ENCODE results near the gene HASPIN. TPM values are rescaled to one million over a fixed set of nuclear protein-coding genes. Genes with fewer than 3 reads are reported as not detected.

Gene HASPIN
- total RNA-seq: 10 to 100 TPM in 1 of 5 experiments, under 1 TPM in 4; 0.32 to 18.5 (median 0.35) TPM
- polyA plus RNA-seq: under 1 TPM in 1 of 2 donors, not detected in 1; 0.28 TPM
- total RNA-seq: 0.81 reads per million

DNA sequence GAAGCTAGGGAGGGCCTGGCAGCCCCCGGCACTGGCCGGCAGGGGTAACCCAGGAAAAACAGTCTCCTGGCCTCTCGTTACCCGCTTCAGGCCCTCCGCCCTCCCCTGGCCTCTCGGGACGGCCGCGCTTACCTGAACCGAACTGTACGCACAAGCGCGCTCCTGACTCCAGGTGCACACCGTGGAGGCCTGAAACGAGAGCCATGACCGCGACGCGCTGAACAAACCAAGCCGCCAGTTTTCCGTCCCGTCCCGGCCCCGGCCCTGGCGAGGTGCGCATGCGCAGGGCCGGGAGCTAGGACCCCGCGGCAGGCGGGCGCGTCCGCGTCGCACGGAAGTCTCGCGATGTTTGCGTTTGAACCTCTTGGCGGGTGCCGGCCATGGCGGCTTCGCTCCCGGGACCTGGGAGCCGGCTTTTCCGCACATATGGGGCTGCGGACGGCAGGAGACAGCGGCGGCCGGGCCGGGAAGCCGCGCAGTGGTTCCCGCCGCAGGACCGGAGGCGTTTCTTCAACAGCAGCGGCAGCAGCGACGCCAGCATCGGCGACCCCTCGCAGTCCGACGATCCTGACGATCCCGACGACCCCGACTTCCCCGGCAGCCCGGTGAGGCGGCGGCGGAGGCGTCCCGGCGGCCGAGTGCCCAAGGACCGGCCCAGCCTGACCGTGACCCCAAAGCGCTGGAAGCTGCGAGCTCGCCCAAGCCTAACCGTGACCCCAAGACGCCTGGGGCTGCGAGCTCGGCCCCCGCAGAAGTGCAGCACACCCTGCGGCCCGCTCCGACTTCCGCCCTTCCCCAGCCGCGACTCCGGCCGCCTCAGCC is at the start of gene HASPIN:
Gene HASPIN, plus strand, starts transcription at position 348 of the 822 bp plus-strand sequence. Its CDS starts 33 bp downstream, at position 381.
- H3K4me1 ChIP-seq (ENCODE audit: control insufficient read depth in 2 of 2, insufficient read depth in 2 of 2, low read length in 2 of 2): peaks cover 7 to 24% of the 10 kb centered on the region in 2 donors
- peaks cover 0 to 5% (median 0%) of the 10 kb centered on the region in 11 donors for H3K9me3 Mint-ChIP-seq
- DNase-seq: peak; percentile 85 to 97 (median 92)

DNA sequence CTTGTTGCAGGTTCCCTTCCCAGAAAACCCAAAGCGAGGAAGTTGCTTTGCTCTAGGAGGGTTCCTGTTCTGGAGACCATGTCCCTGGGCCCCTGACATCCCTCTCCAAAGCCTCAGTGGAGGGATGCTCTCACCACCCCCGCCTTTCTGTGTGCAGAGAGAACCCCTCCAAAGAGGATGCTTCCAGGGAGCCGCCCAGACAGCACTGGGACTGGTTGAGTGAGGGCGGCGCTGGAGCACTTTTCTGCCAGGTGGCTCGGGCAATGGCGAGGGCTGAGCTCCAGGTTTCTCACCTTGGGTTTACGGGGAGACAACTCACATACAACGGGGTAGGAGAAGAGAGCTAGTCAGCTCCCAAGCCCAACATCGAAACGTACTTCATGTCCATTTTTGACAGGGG is 47.8 kb upstream of the HASPIN start:
- Histone ChIP-seq H3K36me3 (ENCODE audit: control insufficient read depth in 2 of 3, insufficient read depth in 3 of 3, low read length in 3 of 3) (peaks cover 0 to 33% (median 0%) of the 10 kb centered on the region in 3 experiments), H3K4me3 (ENCODE audit: low read length) (no peak overlapping the region), H3K9me3 (ENCODE audit: control insufficient read depth in 2 of 3, low read length in 3 of 3) (no peaks in the 10 kb centered on the region), H3K27ac (ENCODE audit: low read depth, low read length) (no peak overlapping the region), H3K27me3 (ENCODE audit: control insufficient read depth in 2 of 2, insufficient read depth in 2 of 2, low read length in 2 of 2) (no peaks in the 10 kb centered on the region), H3K4me1 (ENCODE audit: control insufficient read depth in 2 of 2, insufficient read depth in 2 of 2, low read length in 2 of 2) (no peaks in the 10 kb centered on the region)
- DNase-seq (no peak), ATAC-seq (no peak)
- ChIA-PET POLR2A (no interaction called here), CTCF (interaction anchor here (1.5 kb wide), 1 partner anchor 152 kb away, joined by 5 read pairs; no protein-coding TSS in a partner anchor)
- peaks cover 0 to 2% (median 0%) of the 10 kb centered on the region in 11 donors for H3K9me3 Mint-ChIP-seq
- peaks cover 0 to 14% (median 0%) of the 10 kb centered on the region in 5 donors for H3K36me3 Mint-ChIP-seq
- intact Hi-C loops (cut with micrococcal nuclease): no loop called here
- peaks cover 3 to 13% (median 5%) of the 10 kb centered on the region in 7 donors for H3K4me1 Mint-ChIP-seq
- H3K27ac Mint-ChIP-seq: peak overlapping the region in 2 of 9 donors; percentile 34 to 48
- no peaks in the 10 kb centered on the region for H3K27me3 Mint-ChIP-seq
- H3K4me3 Mint-ChIP-seq: no peak overlapping the region

More for the DNA sequence above, at the start of gene HASPIN:
- Mint-ChIP-seq H3K36me3 (peaks cover 0 to 45% (median 0%) of the 10 kb centered on the region in 5 donors), H3K4me1 (peaks cover 21 to 55% (median 39%) of the 10 kb centered on the region in 7 donors), H3K27me3 (no peaks in the 10 kb centered on the region), H3K27ac (peak within 1 kb of the TSS; percentile 65 to 94 (median 86)), H3K4me3 (peak within 1 kb of the TSS; percentile 84 to 95 (median 92))
- Histone ChIP-seq H3K27ac (ENCODE audit: low read depth, low read length) (peak within 1 kb of the TSS; percentile 83), H3K36me3 (ENCODE audit: control insufficient read depth in 2 of 3, insufficient read depth in 3 of 3, low read length in 3 of 3) (peaks cover 0 to 3% (median 0%) of the 10 kb centered on the region in 3 experiments), H3K9me3 (ENCODE audit: control insufficient read depth in 2 of 3, low read length in 3 of 3) (no peaks in the 10 kb centered on the region), H3K27me3 (ENCODE audit: control insufficient read depth in 2 of 2, insufficient read depth in 2 of 2, low read length in 2 of 2) (no peaks in the 10 kb centered on the region), H3K4me3 (ENCODE audit: low read length) (peak within 1 kb of the TSS; percentile 77)
- POLR2A ChIA-PET: interaction anchor here (0.6 to 2.6 kb wide), 11 partner anchors 12 to 123 kb away, joined by 3 to 21 read pairs (median 3); partner anchors contain the start of genes NCBP3 and P2RX5
- intact Hi-C loops (cut with micrococcal nuclease): loop anchor here (1.0 to 10.0 kb wide), 11 partner anchors 12 to 1013 kb away; partner anchors contain the start of genes EMC6 (in 2 of the 2), TAX1BP3 (in 2 of the 2), UBE2G1 (in 2 of the 2) and CLUH (in 1 of the 2)
- peak; percentile 92 for ATAC-seq
- CTCF ChIA-PET: interaction anchor here (1.1 to 1.5 kb wide), 3 partner anchors 15 to 87 kb away, joined by 4 read pairs; partner anchors contain the start of genes CTNS and P2RX5

DNA sequence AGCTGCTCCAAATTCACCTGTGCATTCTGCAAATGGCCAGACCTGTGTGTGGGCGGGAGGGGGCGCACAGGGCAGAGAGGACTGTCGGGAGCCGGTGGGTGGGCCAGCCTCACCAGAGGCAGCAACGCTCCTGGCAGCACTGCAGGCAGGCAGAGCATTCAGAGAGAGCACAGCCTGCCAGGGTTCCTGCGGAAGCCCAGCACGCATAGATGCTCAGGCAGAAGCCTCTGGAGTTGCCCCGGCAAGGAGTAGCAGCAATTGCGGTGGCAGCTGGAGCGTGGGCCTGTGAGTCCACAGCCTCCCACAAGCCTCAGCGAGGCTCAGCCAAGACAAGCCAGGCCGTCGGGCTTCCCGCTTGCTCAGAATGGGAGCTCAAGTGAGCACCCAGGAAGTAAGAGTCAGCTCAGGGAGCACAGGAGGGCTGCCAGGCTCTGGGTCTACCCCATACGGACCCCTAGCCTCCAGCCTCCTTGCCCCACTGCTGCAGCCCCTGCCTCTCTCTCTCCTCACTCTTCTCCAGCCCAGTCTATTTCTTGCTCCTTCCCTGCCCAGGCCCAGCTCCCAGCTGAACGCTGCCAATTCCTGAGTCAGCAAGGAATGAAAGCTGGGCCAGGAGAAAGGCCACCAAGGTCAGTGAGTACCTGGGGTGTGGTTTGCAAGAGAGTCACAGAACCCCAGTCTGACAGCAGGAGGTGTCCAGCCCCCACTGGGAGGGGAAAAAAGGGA is 45.4 kb upstream of the HASPIN start:
- Histone ChIP-seq H3K27me3 (ENCODE audit: control insufficient read depth in 2 of 2, insufficient read depth in 2 of 2, low read length in 2 of 2) (no peaks in the 10 kb centered on the region), H3K4me1 (ENCODE audit: control insufficient read depth in 2 of 2, insufficient read depth in 2 of 2, low read length in 2 of 2) (peaks cover 3 to 6% of the 10 kb centered on the region in 2 donors), H3K4me3 (ENCODE audit: low read length) (no peak overlapping the region), H3K27ac (ENCODE audit: low read depth, low read length) (no peak overlapping the region), H3K36me3 (ENCODE audit: control insufficient read depth in 2 of 3, insufficient read depth in 3 of 3, low read length in 3 of 3) (peaks cover 0 to 29% (median 0%) of the 10 kb centered on the region in 3 experiments), H3K9me3 (ENCODE audit: control insufficient read depth in 2 of 3, low read length in 3 of 3) (no peaks in the 10 kb centered on the region)
- Mint-ChIP-seq H3K4me1 (peaks cover 0 to 22% (median 5%) of the 10 kb centered on the region in 7 donors), H3K36me3 (peaks cover 0 to 23% (median 0%) of the 10 kb centered on the region in 5 donors), H3K4me3 (no peak overlapping the region), H3K9me3 (no peaks in the 10 kb centered on the region), H3K27ac (peak overlapping the region in 1 of 9 donors; percentile 49), H3K27me3 (no peaks in the 10 kb centered on the region)
- ChIA-PET CTCF (no interaction called here), POLR2A (interaction anchor here (0.7 to 0.8 kb wide), 2 partner anchors 9 to 168 kb away, joined by 3 to 5 read pairs; partner anchors contain the start of genes EMC6 and NCBP3)
- DNase-seq (peak in 1 of 9 donors; percentile 6), ATAC-seq (no peak)
- intact Hi-C loops (cut with micrococcal nuclease): no loop called here

DNA sequence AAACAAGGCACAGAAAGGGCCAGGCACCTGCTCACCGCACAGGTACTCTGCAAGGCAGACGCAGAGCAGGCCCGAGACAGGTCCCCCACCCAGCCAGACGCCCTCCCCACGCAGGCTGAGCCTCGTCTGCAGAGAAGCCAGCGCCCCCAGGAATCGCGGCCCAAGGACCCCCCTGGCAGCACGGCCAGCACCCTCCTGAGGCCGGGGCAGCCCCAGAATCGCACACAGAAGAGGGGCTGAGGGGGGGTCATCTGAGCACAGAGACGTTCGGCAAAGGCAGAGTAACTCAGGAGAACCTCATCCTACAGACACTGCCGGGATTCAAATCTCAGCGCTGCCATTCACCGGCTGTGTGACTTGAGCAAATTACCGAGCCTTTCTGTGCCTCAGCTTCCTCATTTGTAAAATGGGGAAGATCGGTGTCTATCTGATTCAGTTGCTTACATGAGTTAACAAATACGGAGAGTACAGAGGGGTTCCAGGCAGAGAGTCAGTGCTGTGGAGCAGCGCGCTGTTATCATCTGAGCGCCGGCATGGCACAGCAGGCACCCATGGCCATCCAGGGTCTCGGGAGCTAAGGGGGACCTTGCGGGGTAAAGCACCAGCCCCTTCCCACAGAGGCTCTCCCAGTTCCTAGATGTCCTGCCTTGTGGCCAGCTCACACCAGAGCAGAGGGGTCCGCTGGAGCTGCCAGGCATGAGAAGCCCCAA is 44.7 kb upstream of the HASPIN start:
- Mint-ChIP-seq H3K27ac (no peak overlapping the region), H3K4me1 (peaks cover 0 to 25% (median 6%) of the 10 kb centered on the region in 7 donors), H3K9me3 (no peaks in the 10 kb centered on the region), H3K4me3 (no peak overlapping the region), H3K36me3 (peaks cover 0 to 25% (median 0%) of the 10 kb centered on the region in 5 donors), H3K27me3 (no peaks in the 10 kb centered on the region)
- H3K9me3 ChIP-seq (ENCODE audit: control insufficient read depth in 2 of 3, low read length in 3 of 3): no peaks in the 10 kb centered on the region
- H3K27ac ChIP-seq (ENCODE audit: low read depth, low read length): no peak overlapping the region
- ATAC-seq (no peak), DNase-seq (peak in 1 of 9 donors; percentile 4)
- H3K4me3 ChIP-seq (ENCODE audit: low read length): no peak overlapping the region
- intact Hi-C loops (cut with micrococcal nuclease): no loop called here
- POLR2A ChIA-PET: interaction anchor here (0.8 kb wide), 1 partner anchor 10 kb away, joined by 3 read pairs; the partner anchor contains the start of gene EMC6
- H3K27me3 ChIP-seq (ENCODE audit: control insufficient read depth in 2 of 2, insufficient read depth in 2 of 2, low read length in 2 of 2): no peaks in the 10 kb centered on the region
- peaks cover 4 to 7% of the 10 kb centered on the region in 2 donors for H3K4me1 ChIP-seq (ENCODE audit: control insufficient read depth in 2 of 2, insufficient read depth in 2 of 2, low read length in 2 of 2)
- CTCF ChIA-PET: no interaction called here
- peaks cover 0 to 29% (median 0%) of the 10 kb centered on the region in 3 experiments for H3K36me3 ChIP-seq (ENCODE audit: control insufficient read depth in 2 of 3, insufficient read depth in 3 of 3, low read length in 3 of 3)

DNA sequence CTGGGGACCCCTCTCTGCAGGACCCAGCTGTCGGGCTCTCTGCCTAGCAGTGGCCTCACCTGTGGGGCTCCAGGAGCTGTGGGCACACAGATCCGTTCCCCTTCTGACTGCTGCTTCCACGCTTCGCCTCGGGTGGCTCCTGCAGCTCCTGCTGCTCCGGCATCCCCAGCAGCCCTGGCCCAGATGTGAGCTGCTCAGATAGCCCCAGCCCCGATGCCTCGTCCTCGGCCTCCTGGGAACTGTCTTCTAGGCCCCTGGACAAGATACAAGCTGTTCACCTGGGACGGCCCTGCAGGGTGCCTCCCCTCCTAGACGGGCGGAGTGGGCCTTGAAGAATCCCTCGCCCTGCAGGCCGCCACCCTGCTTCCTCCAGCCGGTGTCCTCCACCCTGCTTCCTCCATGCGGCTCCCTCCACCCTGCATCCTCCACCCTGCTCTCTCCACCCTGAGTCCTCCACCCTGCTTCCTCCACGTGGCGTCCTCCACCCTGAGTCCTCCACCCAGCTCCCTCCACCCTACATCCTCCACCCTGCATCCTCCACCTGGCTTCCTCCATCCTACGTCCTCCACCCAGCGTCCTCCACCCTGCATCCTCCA is 44.1 kb upstream of the HASPIN start:
- POLR2A ChIA-PET: interaction anchor here (0.5 kb wide), 1 partner anchor 60 kb away, joined by 3 read pairs; no protein-coding TSS in a partner anchor
- peak in 1 of 9 donors; percentile 1 for DNase-seq

More for the DNA sequence above, 44.1 kb upstream of the HASPIN start:
- peaks cover 0 to 29% (median 0%) of the 10 kb centered on the region in 3 experiments for H3K36me3 ChIP-seq (ENCODE audit: control insufficient read depth in 2 of 3, insufficient read depth in 3 of 3, low read length in 3 of 3)
- no peaks in the 10 kb centered on the region for H3K9me3 Mint-ChIP-seq
- no peak for ATAC-seq
- no peak overlapping the region for H3K27ac ChIP-seq (ENCODE audit: low read depth, low read length)
- no peaks in the 10 kb centered on the region for H3K27me3 ChIP-seq (ENCODE audit: control insufficient read depth in 2 of 2, insufficient read depth in 2 of 2, low read length in 2 of 2)
- CTCF ChIA-PET: no interaction called here
- no peaks in the 10 kb centered on the region for H3K27me3 Mint-ChIP-seq
- peaks cover 0 to 25% (median 0%) of the 10 kb centered on the region in 5 donors for H3K36me3 Mint-ChIP-seq
- peaks cover 4 to 7% of the 10 kb centered on the region in 2 donors for H3K4me1 ChIP-seq (ENCODE audit: control insufficient read depth in 2 of 2, insufficient read depth in 2 of 2, low read length in 2 of 2)
- intact Hi-C loops (cut with micrococcal nuclease): no loop called here
- peak overlapping the region in 1 of 10 donors; percentile 53 for H3K4me3 Mint-ChIP-seq
- H3K27ac Mint-ChIP-seq: peak overlapping the region in 3 of 9 donors; percentile 38 to 61 (median 59)
- no peaks in the 10 kb centered on the region for H3K9me3 ChIP-seq (ENCODE audit: control insufficient read depth in 2 of 3, low read length in 3 of 3)
- no peak overlapping the region for H3K4me3 ChIP-seq (ENCODE audit: low read length)
- H3K4me1 Mint-ChIP-seq: peaks cover 0 to 25% (median 6%) of the 10 kb centered on the region in 7 donors
